IMR-90 (cell line): Measurements from ENCODE around the gene NFKBIB. TPM values are rescaled to one million over a fixed set of nuclear protein-coding genes. Genes with fewer than 3 reads are reported as not detected.

Source experiments
- ATAC-seq: fragments of 200-7000 bp; cut with Tn5 transposase; 2 replicates; pipeline ENCODE4 v1.9.1; 2020; ENCODE audit warnings: low read depth, mild to moderate bottlenecking, moderate library complexity
- BruUV-seq: library from RNA; stranded (reverse); fragments of 400-500 nt; replicated peaks from 2 replicates; lab custom pipeline; 2021; lab: Mats Ljungman, UMichigan
- CTCF ChIA-PET: fragments of 300-600 bp; formaldehyde crosslinking; extraction: SDS; loops from one replicate; lab custom pipeline; 2021; ENCODE audit warnings: antibody characterized with exemption; lab: Yijun Ruan, JAX
- POLR2A ChIA-PET: fragments of 300-600 bp; sonication (Branson Sonifier 250); formaldehyde crosslinking; loops from one replicate; lab custom pipeline; 2022; ENCODE audit warnings: antibody characterized with exemption; ENCODE audit not compliant: unreplicated experiment; lab: Charles Lee
- DNase-seq: peaks from one replicate; pipeline ENCODE4 v3.0.0; 2013
- H2AFZ ChIP-seq: replicated peaks from 2 replicates; pipeline ENCODE3; 2013; ENCODE audit warnings: low read length, mild to moderate bottlenecking; ENCODE audit not compliant: poor library complexity
- H2AK5ac ChIP-seq: 2 replicates; pipeline ENCODE4 v1.6.1; 2013; ENCODE audit warnings: low read depth, low read length, inconsistent platforms
- H2AK9ac ChIP-seq: replicated peaks from 2 replicates; pipeline ENCODE3; 2013; ENCODE audit warnings: mild to moderate bottlenecking, low read depth, low read length, moderate library complexity; ENCODE audit not compliant: poor library complexity
- H2BK120ac ChIP-seq: 2 replicates; pipeline ENCODE4 v1.6.1; 2013; ENCODE audit warnings: low read depth, low read length, inconsistent platforms
- H2BK15ac ChIP-seq: 3 replicates; pipeline ENCODE4 v1.6.1; 2013; ENCODE audit warnings: low read depth, low read length, inconsistent platforms
- H2BK20ac ChIP-seq: 2 replicates; pipeline ENCODE4 v1.6.1; 2013; ENCODE audit warnings: low read depth, mild to moderate bottlenecking, inconsistent platforms, low read length, moderate library complexity
- H2BK5ac ChIP-seq: 2 replicates; pipeline ENCODE4 v1.6.1; 2013; ENCODE audit warnings: mild to moderate bottlenecking, low read depth, low read length, inconsistent platforms; ENCODE audit not compliant: poor library complexity, severe bottlenecking
- H3K14ac ChIP-seq: replicated peaks from 2 replicates; pipeline ENCODE4 v1.6.1; 2013; ENCODE audit warnings: low read depth, low read length, inconsistent platforms
- H3K18ac ChIP-seq: 2 replicates; pipeline ENCODE4 v1.6.1; 2013; ENCODE audit warnings: low read depth, low read length, control low read depth
- H3K23ac ChIP-seq: 2 replicates; pipeline ENCODE4 v1.6.1; 2013; ENCODE audit warnings: low read depth, low read length, inconsistent platforms
- H3K27ac ChIP-seq: 2 replicates; pipeline ENCODE4 v1.5.1; 2013; ENCODE audit warnings: mild to moderate bottlenecking, control low read depth, low read length; ENCODE audit not compliant: insufficient read depth
- H3K27me3 ChIP-seq: 2 replicates; pipeline ENCODE4 v1.6.1; 2013; ENCODE audit warnings: low read length; ENCODE audit not compliant: control insufficient read depth, insufficient read depth
- H3K36me3 ChIP-seq: 2 replicates; pipeline ENCODE4 v1.6.1; 2013; ENCODE audit warnings: low read length, mixed read lengths; ENCODE audit not compliant: control insufficient read depth, insufficient read depth
- H3K4ac ChIP-seq: 2 replicates; pipeline ENCODE4 v1.6.1; 2013; ENCODE audit warnings: low read depth, low read length, inconsistent platforms
- H3K4me1 ChIP-seq: 2 replicates; pipeline ENCODE4 v1.6.1; 2013; ENCODE audit warnings: low read length, mixed read lengths; ENCODE audit not compliant: control insufficient read depth, insufficient read depth
- H3K4me2 ChIP-seq: 2 replicates; pipeline ENCODE4 v1.6.1; 2013; ENCODE audit warnings: low read depth, mild to moderate bottlenecking, control low read depth, low read length, moderate library complexity
- H3K4me3 ChIP-seq: 2 replicates; pipeline ENCODE4 v1.5.1; 2013; ENCODE audit warnings: low read depth, mild to moderate bottlenecking, control low read depth, low read length, moderate library complexity; ENCODE audit not compliant: insufficient read depth
- H3K56ac ChIP-seq: 2 replicates; pipeline ENCODE4 v1.6.1; 2013; ENCODE audit warnings: low read length, inconsistent platforms; ENCODE audit not compliant: insufficient read depth; ENCODE audit errors: extremely low read depth
- H3K79me1 ChIP-seq, 2 experiments: 2 replicates each; pipeline ENCODE4 v1.6.1; 2013; ENCODE audit warnings: low read length in 2 of 2, inconsistent platforms in 1 of 2, low read depth in 1 of 2
- H3K9ac ChIP-seq: 2 replicates; pipeline ENCODE4 v1.6.1; 2013; ENCODE audit warnings: low read depth, low read length, control low read depth
- H3K9me1 ChIP-seq: 2 replicates; pipeline ENCODE4 v1.6.1; 2013; ENCODE audit warnings: low read length, inconsistent platforms; ENCODE audit not compliant: insufficient read depth
- H3K9me3 ChIP-seq: 2 replicates; pipeline ENCODE4 v1.6.1; 2013; ENCODE audit warnings: low read length; ENCODE audit not compliant: control insufficient read depth, insufficient read depth
- H4K20me1 ChIP-seq: 2 replicates; pipeline ENCODE4 v1.6.1; 2013; ENCODE audit warnings: low read length, inconsistent platforms; ENCODE audit not compliant: insufficient read depth
- H4K5ac ChIP-seq: 2 replicates; pipeline ENCODE4 v1.6.1; 2013; ENCODE audit warnings: mild to moderate bottlenecking, low read depth, low read length, control low read depth
- H4K8ac ChIP-seq, 2 experiments: 2 replicates each; pipeline ENCODE4 v1.6.1; 2013; ENCODE audit warnings: low read depth in 2 of 2, low read length in 2 of 2, control low read depth in 1 of 2, inconsistent platforms in 1 of 2
- H4K91ac ChIP-seq: 2 replicates; pipeline ENCODE4 v1.6.1; 2013; ENCODE audit warnings: low read depth, low read length, inconsistent platforms; ENCODE audit not compliant: insufficient read depth
- BHLHE40 ChIP-seq: fragments of 150-350 bp; IDR thresholded peaks from 2 replicates; pipeline ENCODE4 v1.6.1; 2016; ENCODE audit warnings: mild to moderate bottlenecking, low read depth, low read length
- CHD1 ChIP-seq: IDR thresholded peaks from 2 replicates; pipeline ENCODE4 v1.6.1; 2012; ENCODE audit warnings: low read depth, low read length, improper control_type of control experiment
- CTCF ChIP-seq: conservative IDR thresholded peaks from 2 replicates; pipeline ENCODE4 v1.5.1; 2012; ENCODE audit warnings: mild to moderate bottlenecking, low read depth, low read length, improper control_type of control experiment
- MAZ ChIP-seq: IDR thresholded peaks from 2 replicates; pipeline ENCODE4 v1.6.1; 2012; ENCODE audit warnings: low read depth, mild to moderate bottlenecking, low read length, improper control_type of control experiment, moderate library complexity, borderline replicate concordance
- NFE2L2 ChIP-seq: fragments of 150-350 bp; IDR thresholded peaks from 2 replicates; pipeline ENCODE4 v1.6.1; 2016; ENCODE audit warnings: low read depth, mild to moderate bottlenecking, low read length
- RAD21 ChIP-seq: IDR thresholded peaks from 2 replicates; pipeline ENCODE4 v1.6.1; 2012; ENCODE audit warnings: low read length, improper control_type of control experiment
- RCOR1 ChIP-seq: IDR thresholded peaks from 2 replicates; pipeline ENCODE4 v1.6.1; 2012; ENCODE audit warnings: mild to moderate bottlenecking, low read length, improper control_type of control experiment; ENCODE audit not compliant: insufficient replicate concordance
- RFX5 ChIP-seq: IDR thresholded peaks from 2 replicates; pipeline ENCODE4 v1.8.0; 2012; ENCODE audit warnings: low read depth, mild to moderate bottlenecking, low read length, moderate library complexity
- WGBS, 2 experiments: methylation state at CpG; one replicate each; pipeline versions ENCODE4 v1.1.5 to v1.1.7; 2013; ENCODE audit warnings: missing lambda C conversion rate in 2 of 2; ENCODE audit not compliant: insufficient read length in 1 of 2; ENCODE audit errors: extremely low coverage in 2 of 2; 5-methylcytosine and 5-hydroxymethylcytosine counted together
- dilution Hi-C: fragments of 300-500 bp; cut with HindIII; formaldehyde crosslinking; loops from one replicate; pipeline ENCODE4 v1.14.3; 2018; ENCODE audit warnings: low sequenced_read_pairs; ENCODE audit not compliant: unreplicated experiment
- in situ Hi-C: fragments of 300-500 bp; cut with MboI; formaldehyde crosslinking; loops from 3 replicates; pipeline ENCODE4 v1.14.3; 2019; ENCODE audit warnings: low sequenced_read_pairs, inconsistent platforms, mixed read lengths
- intact Hi-C: fragments of 100-400 bp; cut with micrococcal nuclease; formaldehyde crosslinking; loops from 2 replicates; pipeline ENCODE4 v1.10.0; 2022
- polyA plus RNA-seq, 3 experiments: library from polyadenylated mRNA; depleted of rRNA; stranded (reverse); fragments of >200 nt; gene quantifications; 2 replicates each; pipeline ENCODE4 v1.2.3, GENCODE V29; 2012; ENCODE audit warnings: low replicate concordance in 1 of 3
- total RNA-seq: library from RNA; depleted of rRNA; stranded (reverse); fragments of >200 nt; gene quantifications from 2 replicates; pipeline ENCODE4 v1.2.3, GENCODE V29; 2012
- TF ChIP-seq, protein P1 (sequence below): fragments of 150-350 bp; IDR thresholded peaks from 2 replicates; pipeline ENCODE4 v1.6.1; 2017; ENCODE audit warnings: mild to moderate bottlenecking, antibody characterized with exemption, low read length, low read depth

The NFKBIB gene
- total and polyA plus RNA-seq, 2 of the 4 experiments (the other 2 are of a cell fraction) = 7.5 to 25.5 TPM

DNA sequence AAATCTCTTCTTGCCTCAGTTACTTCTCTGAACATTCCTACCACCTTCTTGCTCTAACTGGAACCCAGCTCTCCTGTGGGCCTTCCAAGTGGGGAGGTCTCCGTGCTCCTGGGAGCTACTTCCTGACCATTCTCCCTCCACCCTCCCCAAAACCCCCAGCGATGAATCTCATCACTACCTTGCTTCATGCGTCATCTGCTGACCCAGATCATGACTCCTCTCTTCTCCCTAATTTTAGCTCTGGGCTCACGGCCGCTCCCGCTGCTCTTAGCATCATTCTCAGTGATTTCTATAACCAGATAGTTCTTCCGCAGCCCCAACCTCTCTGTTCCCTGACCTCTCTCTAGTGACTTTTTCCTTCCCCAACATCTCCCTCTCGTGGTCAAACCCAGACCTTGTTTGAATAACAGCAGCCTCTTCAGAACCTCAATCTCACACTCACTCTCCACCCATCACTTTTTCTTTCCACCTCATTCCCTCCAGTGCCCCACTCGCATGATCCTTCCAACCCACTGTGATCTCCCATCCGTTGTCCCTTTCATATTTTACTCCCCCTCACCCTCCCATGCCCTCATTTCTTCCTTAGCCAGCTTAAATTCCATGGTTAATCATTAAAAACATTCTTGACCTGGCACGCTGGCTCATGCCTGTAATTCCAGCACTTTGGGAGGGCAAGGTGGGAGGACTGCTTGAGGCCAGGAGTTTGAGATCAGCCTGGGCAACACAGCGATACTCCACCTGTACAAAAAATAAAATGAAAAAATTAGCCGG is 52.8 kb downstream of the NFKBIB start:
- H3K4ac ChIP-seq = no peak overlapping the region
- H3K18ac ChIP-seq = no peak overlapping the region
- H3K14ac ChIP-seq = no peak overlapping the region
- CTCF ChIA-PET = interaction anchor here (0.6 to 1.0 kb wide), 2 partner anchors 22 to 578 kb away, joined by 3 to 5 read pairs; partner anchors contain the start of genes MRPS12, PSMD8 and SARS2
- H2AFZ ChIP-seq = no peak overlapping the region
- H3K4me1 ChIP-seq = peaks cover 2% of the 10 kb centered on the region; the same call in 1 of the 2 replicates
- in situ Hi-C loops = loop anchor here (10.0 kb wide), 1 partner anchor 372 kb away; the partner anchor contains the start of gene LRFN1
- H3K79me1 ChIP-seq = no peaks in the 10 kb centered on the region
- no peak overlapping the region for H3K56ac ChIP-seq
- POLR2A ChIA-PET = no interaction called here
- H3K9ac ChIP-seq = no peak overlapping the region
- H2BK15ac ChIP-seq = no peak overlapping the region
- no peak overlapping the region for H3K4me3 ChIP-seq
- ATAC-seq (no peak), DNase-seq (peak; percentile 16)
- H2BK5ac ChIP-seq = no peak overlapping the region
- intact Hi-C loops = no loop called here
- dilution Hi-C loops = no loop called here
- H2BK120ac ChIP-seq = no peak overlapping the region
- H2AK5ac ChIP-seq = no peak overlapping the region
- no peak overlapping the region for H2AK9ac ChIP-seq
- WGBS, 2 experiments = 81 to 100% methylated on average over 1 to 8 of the region's 13 CpGs
- H3K23ac ChIP-seq = no peak overlapping the region
- no peak overlapping the region for H3K27ac ChIP-seq
- no peaks in the 10 kb centered on the region for H3K36me3 ChIP-seq
- 0 out of 2 replicates have a peak, but pooled peaks cover 3% of the 10 kb centered on the region for H3K9me1 ChIP-seq
- no peaks in the 10 kb centered on the region for H3K27me3 ChIP-seq
- H2BK20ac ChIP-seq = no peak overlapping the region
- no peak overlapping the region for H4K5ac ChIP-seq
- no peak overlapping the region for H4K91ac ChIP-seq
- H4K8ac ChIP-seq = no peak overlapping the region
- BruUV-seq = no TSS peak
- H4K20me1 ChIP-seq = no peaks in the 10 kb centered on the region; the same call in 1 of the 2 replicates
- TF ChIP-seq NFE2L2 = no peak
- TF ChIP-seq CTCF = peak; percentile 33
- no peak for TF ChIP-seq BHLHE40
- no peak for TF ChIP-seq RFX5
- TF ChIP-seq RCOR1 = no peak
- TF ChIP-seq, protein P1, sequence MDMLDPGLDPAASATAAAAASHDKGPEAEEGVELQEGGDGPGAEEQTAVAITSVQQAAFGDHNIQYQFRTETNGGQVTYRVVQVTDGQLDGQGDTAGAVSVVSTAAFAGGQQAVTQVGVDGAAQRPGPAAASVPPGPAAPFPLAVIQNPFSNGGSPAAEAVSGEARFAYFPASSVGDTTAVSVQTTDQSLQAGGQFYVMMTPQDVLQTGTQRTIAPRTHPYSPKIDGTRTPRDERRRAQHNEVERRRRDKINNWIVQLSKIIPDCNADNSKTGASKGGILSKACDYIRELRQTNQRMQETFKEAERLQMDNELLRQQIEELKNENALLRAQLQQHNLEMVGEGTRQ = no peak
- 0 out of 2 replicates have a peak, but pooled peaks have one; percentile 16 for TF ChIP-seq RAD21
- TF ChIP-seq CHD1 = no peak
- no peak for TF ChIP-seq MAZ
- no peak overlapping the region for H3K4me2 ChIP-seq
- H3K9me3 ChIP-seq = no peaks in the 10 kb centered on the region
